GM18520 (cell line): ENCODE results near the gene RPS21.
"Not testable (repeated sequence)": the region's sequence is repeated elsewhere in the genome, so short reads cannot be mapped to it uniquely, and the experiment has no call there.

Source experiments
- ATAC-seq: cut with Tn5 transposase; IDR thresholded peaks from one replicate; pipeline ENCODE4 v1.9.1; 2021; ENCODE audit not compliant: unreplicated experiment

Gene RPS21

GRCh38 chr20:62364911-62365736, 21.8 kb upstream of the RPS21 start:
- no peak for ATAC-seq

- ATAC-seq, result no peak
Measured at GRCh38 chr20:62365814-62366369, 21.0 kb upstream of the RPS21 start.

- no peak for ATAC-seq
Measured at GRCh38 chr20:62366370-62367135, 20.4 kb upstream of the RPS21 start.

GRCh38 chr20:62367136-62367632, 19.7 kb upstream of the RPS21 start, which contains the start of gene LAMA5:
Gene LAMA5, minus strand, starts transcription at chr20:62367312. Its CDS starts 67 bp downstream, at chr20:62367245.
- no peak for ATAC-seq

GRCh38 chr20:62367633-62368391, 19.1 kb upstream of the RPS21 start:
- no peak for ATAC-seq

GRCh38 chr20:62368392-62368975, 18.4 kb upstream of the RPS21 start:
- ATAC-seq, result no peak

GRCh38 chr20:62368976-62369814, 17.7 kb upstream of the RPS21 start:
- no peak for ATAC-seq

GRCh38 chr20:62369815-62370114, 17.1 kb upstream of the RPS21 start:
- no peak for ATAC-seq

GRCh38 chr20:62370115-62370806, 16.6 kb upstream of the RPS21 start:
- ATAC-seq, result no peak

- no peak for ATAC-seq
Measured at GRCh38 chr20:62370807-62371587, 15.9 kb upstream of the RPS21 start.

- ATAC-seq, result no peak
Measured at GRCh38 chr20:62371588-62372041, 15.3 kb upstream of the RPS21 start.

- no peak for ATAC-seq
Measured at GRCh38 chr20:62372042-62372993, 14.6 kb upstream of the RPS21 start.

GRCh38 chr20:62373631-62374179, 13.2 kb upstream of the RPS21 start:
- not testable (repeated sequence) for ATAC-seq

- no peak for ATAC-seq
Measured at GRCh38 chr20:62374331-62375152, 12.4 kb upstream of the RPS21 start.

GRCh38 chr20:62376112-62377063, 10.5 kb upstream of the RPS21 start:
- no peak for ATAC-seq
